HCT116 (cell line): ENCODE data around the gene EPS15.
A peak's percentile ranks its signal among the peaks of the same experiment; 100 is the strongest.

Experiments
- ATF3 ChIP-seq: IDR thresholded peaks from 2 replicates; pipeline ENCODE4 v1.6.1; 2012
- CBX3 ChIP-seq: IDR thresholded peaks from 2 replicates; pipeline ENCODE4 v1.6.1; 2012; ENCODE audit warnings: low read depth
- EZH2phosphoT487 ChIP-seq: fragments of 200-600 bp; IDR thresholded peaks from 2 replicates; pipeline ENCODE4 v1.6.1; 2018; ENCODE audit warnings: antibody characterized with exemption, borderline replicate concordance
- FOSL1 ChIP-seq: IDR thresholded peaks from 2 replicates; pipeline ENCODE4 v1.6.1; 2012; ENCODE audit warnings: low read depth
- JUND ChIP-seq: IDR thresholded peaks from 2 replicates; pipeline ENCODE4 v1.6.1; 2012
- POLR2A ChIP-seq: IDR thresholded peaks from 2 replicates; pipeline ENCODE4 v1.7.0; 2011; ENCODE audit warnings: borderline replicate concordance; ENCODE audit not compliant: insufficient read depth, insufficient read length; ENCODE audit errors: extremely low read depth
- POLR2AphosphoS5 ChIP-seq: IDR thresholded peaks from 2 replicates; pipeline ENCODE4 v1.6.1; 2011; ENCODE audit warnings: mild to moderate bottlenecking, low read depth, low read length, moderate library complexity
- RAD21 ChIP-seq: IDR thresholded peaks from 2 replicates; pipeline ENCODE4 v1.6.1; 2012; ENCODE audit warnings: low read depth, mild to moderate bottlenecking
- ZNF274 ChIP-seq: fragments of 200-500 bp; sonication (Bioruptor generic); IDR thresholded peaks from 2 replicates; pipeline ENCODE4 v1.6.1; 2014; ENCODE audit warnings: mild to moderate bottlenecking, low read depth, low read length, inconsistent platforms
- TF ChIP-seq, protein P1 (sequence below), 3 experiments: fragments of 200-600 bp in 1 of 3; sonication (generic) in 1 of 3; IDR thresholded peaks in 2 of 3; conservative IDR thresholded peaks in 1 of 3; 2 replicates each; pipeline ENCODE4 v1.5.1; 2012 to 2017; ENCODE audit warnings: low read depth in 2 of 3, low read length in 2 of 3, antibody characterized with exemption in 1 of 3, borderline replicate concordance in 1 of 3, control low read depth in 1 of 3, mild to moderate bottlenecking in 1 of 3, mixed read lengths in 1 of 3, mixed run types in 1 of 3, moderate library complexity in 1 of 3; ENCODE audit not compliant: insufficient read depth in 1 of 3
- TF ChIP-seq, protein P2 (sequence below): IDR thresholded peaks from 2 replicates; pipeline ENCODE4 v1.6.1; 2011; ENCODE audit warnings: mild to moderate bottlenecking, low read length, moderate library complexity; ENCODE audit not compliant: insufficient replicate concordance; ENCODE audit errors: extremely low read depth

- no peak for TF ChIP-seq JUND
- TF ChIP-seq POLR2AphosphoS5, result no peak
- TF ChIP-seq, protein P1, sequence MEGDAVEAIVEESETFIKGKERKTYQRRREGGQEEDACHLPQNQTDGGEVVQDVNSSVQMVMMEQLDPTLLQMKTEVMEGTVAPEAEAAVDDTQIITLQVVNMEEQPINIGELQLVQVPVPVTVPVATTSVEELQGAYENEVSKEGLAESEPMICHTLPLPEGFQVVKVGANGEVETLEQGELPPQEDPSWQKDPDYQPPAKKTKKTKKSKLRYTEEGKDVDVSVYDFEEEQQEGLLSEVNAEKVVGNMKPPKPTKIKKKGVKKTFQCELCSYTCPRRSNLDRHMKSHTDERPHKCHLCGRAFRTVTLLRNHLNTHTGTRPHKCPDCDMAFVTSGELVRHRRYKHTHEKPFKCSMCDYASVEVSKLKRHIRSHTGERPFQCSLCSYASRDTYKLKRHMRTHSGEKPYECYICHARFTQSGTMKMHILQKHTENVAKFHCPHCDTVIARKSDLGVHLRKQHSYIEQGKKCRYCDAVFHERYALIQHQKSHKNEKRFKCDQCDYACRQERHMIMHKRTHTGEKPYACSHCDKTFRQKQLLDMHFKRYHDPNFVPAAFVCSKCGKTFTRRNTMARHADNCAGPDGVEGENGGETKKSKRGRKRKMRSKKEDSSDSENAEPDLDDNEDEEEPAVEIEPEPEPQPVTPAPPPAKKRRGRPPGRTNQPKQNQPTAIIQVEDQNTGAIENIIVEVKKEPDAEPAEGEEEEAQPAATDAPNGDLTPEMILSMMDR (IDR thresholded peaks at IDR 0.05 in 2 of 3, conservative IDR thresholded peaks at IDR 0.05 in 1 of 3; ENCODE audit: borderline replicate concordance in 1 of 3, insufficient read depth in 1 of 3, low read depth in 2 of 3, low read length in 2 of 3), result no peak
- TF ChIP-seq, protein P2, sequence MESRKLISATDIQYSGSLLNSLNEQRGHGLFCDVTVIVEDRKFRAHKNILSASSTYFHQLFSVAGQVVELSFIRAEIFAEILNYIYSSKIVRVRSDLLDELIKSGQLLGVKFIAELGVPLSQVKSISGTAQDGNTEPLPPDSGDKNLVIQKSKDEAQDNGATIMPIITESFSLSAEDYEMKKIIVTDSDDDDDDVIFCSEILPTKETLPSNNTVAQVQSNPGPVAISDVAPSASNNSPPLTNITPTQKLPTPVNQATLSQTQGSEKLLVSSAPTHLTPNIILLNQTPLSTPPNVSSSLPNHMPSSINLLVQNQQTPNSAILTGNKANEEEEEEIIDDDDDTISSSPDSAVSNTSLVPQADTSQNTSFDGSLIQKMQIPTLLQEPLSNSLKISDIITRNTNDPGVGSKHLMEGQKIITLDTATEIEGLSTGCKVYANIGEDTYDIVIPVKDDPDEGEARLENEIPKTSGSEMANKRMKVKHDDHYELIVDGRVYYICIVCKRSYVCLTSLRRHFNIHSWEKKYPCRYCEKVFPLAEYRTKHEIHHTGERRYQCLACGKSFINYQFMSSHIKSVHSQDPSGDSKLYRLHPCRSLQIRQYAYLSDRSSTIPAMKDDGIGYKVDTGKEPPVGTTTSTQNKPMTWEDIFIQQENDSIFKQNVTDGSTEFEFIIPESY, result no peak
- TF ChIP-seq POLR2A, result no peak
- peak; percentile 41; the same call in 1 of the 2 replicates for TF ChIP-seq RAD21
- no peak for TF ChIP-seq ATF3
- TF ChIP-seq FOSL1, result no peak
- TF ChIP-seq ZNF274, result no peak
- no peak for TF ChIP-seq EZH2phosphoT487
- no peak for TF ChIP-seq CBX3
These were observed 202.8 kb downstream of the EPS15 start for GRCh38 chr1:51316113-51316845.
